Measurements from ENCODE around the gene MAML3.

The MAML3 gene

DNA sequence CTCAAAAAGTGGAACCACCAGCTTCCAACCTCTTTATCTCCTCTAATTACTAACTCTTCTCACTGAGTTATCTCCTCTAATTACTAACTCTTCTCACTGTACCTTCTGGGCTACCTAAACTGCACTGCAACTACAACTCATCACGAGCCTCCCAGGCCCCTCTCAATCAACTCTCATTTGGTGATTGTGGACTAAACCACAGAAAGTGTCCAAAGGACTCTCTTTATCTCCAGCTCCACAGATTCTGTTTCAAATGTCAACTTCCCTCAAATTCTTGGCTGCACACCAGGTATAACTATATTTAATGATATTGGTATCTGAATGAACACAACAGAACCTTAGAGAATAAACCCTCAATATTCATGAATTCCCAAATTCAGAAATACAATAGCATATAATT, 182.9 kb downstream of the MAML3 start:
- Histone ChIP-seq H3K36me3 (ENCODE audit: insufficient read depth, low read length) (no peaks in the 10 kb centered on the region), H3K9ac (ENCODE audit: low read depth, low read length) (no peak overlapping the region), H3K9me3 (ENCODE audit: control insufficient read depth, insufficient read depth, low read length) (no peaks in the 10 kb centered on the region), H3K4me1 (ENCODE audit: insufficient read depth, low read length) (no peaks in the 10 kb centered on the region)

DNA sequence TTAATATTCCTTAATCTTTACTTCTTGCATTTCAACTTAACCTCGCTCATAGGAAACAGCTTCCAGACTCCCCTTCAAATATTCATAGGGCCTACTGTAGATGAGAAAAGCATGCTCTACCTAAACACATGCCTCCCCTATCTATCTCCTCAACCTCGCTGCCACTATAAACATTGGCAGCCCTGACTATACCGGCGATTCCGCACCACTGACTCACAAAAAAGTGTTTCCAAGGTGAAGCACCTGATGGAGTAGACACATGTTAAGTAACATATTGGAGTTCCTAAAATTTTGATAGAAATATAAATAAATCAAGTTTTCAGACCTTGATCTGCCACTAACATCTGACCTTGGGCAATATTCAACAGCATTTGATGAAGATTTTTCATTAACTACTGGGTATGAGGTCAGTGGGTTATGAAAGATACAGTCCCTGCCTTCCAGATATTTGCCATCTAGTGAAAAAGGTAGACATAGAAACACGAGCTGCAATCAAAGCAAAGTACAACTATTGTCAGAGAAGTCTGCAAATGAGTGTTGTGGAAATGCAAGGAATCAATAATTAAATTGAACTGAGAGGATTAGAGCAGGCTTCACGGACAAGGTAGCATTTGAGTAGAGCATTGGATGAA, 184.2 kb downstream of the MAML3 start:
- no peak overlapping the region for H3K9ac ChIP-seq (ENCODE audit: low read depth, low read length)
- H3K9me3 ChIP-seq (ENCODE audit: control insufficient read depth, insufficient read depth, low read length) = no peaks in the 10 kb centered on the region
- H3K36me3 ChIP-seq (ENCODE audit: insufficient read depth, low read length) = no peaks in the 10 kb centered on the region
- no peaks in the 10 kb centered on the region for H3K4me1 ChIP-seq (ENCODE audit: insufficient read depth, low read length)

DNA sequence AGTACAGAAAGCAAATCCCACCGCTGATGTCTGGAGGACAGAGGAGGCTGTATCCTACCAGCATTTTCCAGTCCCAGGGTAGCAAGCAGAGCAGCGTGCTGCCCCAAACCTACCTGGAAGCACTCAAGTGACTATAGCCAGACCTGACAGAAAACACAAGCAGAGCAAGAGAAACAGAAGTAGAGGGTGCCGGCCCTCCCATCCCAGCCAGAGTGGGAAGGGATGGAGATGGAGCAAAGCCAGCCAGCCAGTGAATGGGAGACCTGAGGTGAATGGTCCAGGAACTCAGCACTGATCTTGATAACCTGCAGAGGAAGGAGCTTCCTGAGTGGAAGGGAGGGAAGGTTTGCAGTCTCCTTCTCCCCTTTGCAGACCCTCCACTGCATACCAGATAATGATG, 185.2 kb downstream of the MAML3 start:
- no peaks in the 10 kb centered on the region for H3K36me3 ChIP-seq (ENCODE audit: insufficient read depth, low read length)
- no peaks in the 10 kb centered on the region for H3K4me1 ChIP-seq (ENCODE audit: insufficient read depth, low read length)
- no peak overlapping the region for H3K9ac ChIP-seq (ENCODE audit: low read depth, low read length)
- no peaks in the 10 kb centered on the region for H3K9me3 ChIP-seq (ENCODE audit: control insufficient read depth, insufficient read depth, low read length)

DNA sequence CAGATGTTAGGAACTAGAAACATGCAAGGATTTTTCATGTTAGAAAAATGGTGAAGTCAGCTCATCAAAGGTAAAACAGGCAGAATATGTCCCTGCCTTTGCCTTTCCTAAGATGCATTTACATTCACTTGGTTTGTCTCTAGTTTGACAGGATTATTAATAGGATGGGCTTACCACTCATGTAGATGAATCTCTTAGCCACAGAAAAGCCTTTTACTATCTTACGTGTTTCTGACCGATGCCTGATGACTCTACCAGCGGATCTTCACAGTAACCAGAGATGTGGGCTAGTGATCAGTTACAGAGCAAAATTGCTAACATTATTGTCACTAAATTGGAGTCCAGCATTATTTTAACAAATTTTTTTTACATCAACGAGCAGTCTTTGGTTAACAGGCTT, 187.6 kb downstream of the MAML3 start:
- H3K4me1 ChIP-seq (ENCODE audit: insufficient read depth, low read length) = no peaks in the 10 kb centered on the region

DNA sequence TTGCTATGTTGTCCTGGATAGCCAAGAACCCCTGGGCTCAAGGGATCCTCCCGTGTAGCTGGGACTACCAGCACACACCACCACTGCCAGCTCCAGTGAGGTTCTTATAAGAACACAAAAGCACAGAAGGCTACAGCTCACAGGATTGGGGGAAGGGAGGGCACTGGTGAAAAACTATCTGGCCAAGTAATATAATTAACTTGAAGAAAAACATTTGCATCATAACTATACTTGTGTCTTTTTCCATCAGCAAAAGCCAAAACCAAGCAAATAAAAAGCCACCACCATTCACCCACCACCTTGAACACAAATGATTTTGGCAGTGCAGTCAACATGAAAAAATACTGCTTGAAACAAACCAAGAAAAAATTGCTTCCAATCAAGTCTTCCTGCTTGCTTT, 188.2 kb downstream of the MAML3 start:
- no peaks in the 10 kb centered on the region for H3K9me3 ChIP-seq (ENCODE audit: control insufficient read depth, insufficient read depth, low read length)
- no peak overlapping the region for H3K9ac ChIP-seq (ENCODE audit: low read depth, low read length)
- H3K4me1 ChIP-seq (ENCODE audit: insufficient read depth, low read length) = no peaks in the 10 kb centered on the region
- H3K36me3 ChIP-seq (ENCODE audit: insufficient read depth, low read length) = no peaks in the 10 kb centered on the region

More for the DNA sequence above, 187.6 kb downstream of the MAML3 start:
- no peak overlapping the region for H3K9ac ChIP-seq (ENCODE audit: low read depth, low read length)
- no peaks in the 10 kb centered on the region for H3K36me3 ChIP-seq (ENCODE audit: insufficient read depth, low read length)
- H3K9me3 ChIP-seq (ENCODE audit: control insufficient read depth, insufficient read depth, low read length) = no peaks in the 10 kb centered on the region

DNA sequence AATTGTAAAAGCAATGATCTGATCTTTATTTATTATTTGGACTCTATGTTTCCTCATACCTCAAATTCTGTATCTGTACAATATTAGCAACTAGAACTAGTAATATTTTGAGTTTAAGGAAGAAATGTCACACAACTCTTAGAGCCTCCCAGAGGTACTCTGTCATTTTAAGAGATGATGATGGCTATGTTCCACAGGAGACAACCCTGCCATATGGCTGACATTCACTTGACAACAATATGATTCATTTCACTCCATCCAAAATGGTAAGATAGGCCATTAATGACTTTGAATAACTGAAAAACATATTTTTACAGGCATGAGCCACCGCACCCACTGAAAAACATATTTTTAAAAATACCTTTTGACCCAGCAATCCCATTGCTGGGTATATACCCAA, 190.3 kb downstream of the MAML3 start:
- H3K4me1 ChIP-seq (ENCODE audit: insufficient read depth, low read length) = no peaks in the 10 kb centered on the region
- no peak overlapping the region for H3K9ac ChIP-seq (ENCODE audit: low read depth, low read length)
- H3K9me3 ChIP-seq (ENCODE audit: control insufficient read depth, insufficient read depth, low read length) = no peaks in the 10 kb centered on the region
- H3K36me3 ChIP-seq (ENCODE audit: insufficient read depth, low read length) = no peaks in the 10 kb centered on the region

GRCh38 chr4:139962130-139962684, 191.8 kb downstream of the MAML3 start:
- no peak overlapping the region for H3K9ac ChIP-seq (ENCODE audit: low read depth, low read length)
- H3K36me3 ChIP-seq (ENCODE audit: insufficient read depth, low read length) = no peaks in the 10 kb centered on the region
- no peaks in the 10 kb centered on the region for H3K9me3 ChIP-seq (ENCODE audit: control insufficient read depth, insufficient read depth, low read length)
- H3K4me1 ChIP-seq (ENCODE audit: insufficient read depth, low read length) = no peaks in the 10 kb centered on the region

GRCh38 chr4:139961344-139961946, 192.5 kb downstream of the MAML3 start:
- H3K9ac ChIP-seq (ENCODE audit: low read depth, low read length) = no peak overlapping the region
- H3K36me3 ChIP-seq (ENCODE audit: insufficient read depth, low read length) = no peaks in the 10 kb centered on the region
- no peaks in the 10 kb centered on the region for H3K9me3 ChIP-seq (ENCODE audit: control insufficient read depth, insufficient read depth, low read length)
- H3K4me1 ChIP-seq (ENCODE audit: insufficient read depth, low read length) = no peaks in the 10 kb centered on the region

DNA sequence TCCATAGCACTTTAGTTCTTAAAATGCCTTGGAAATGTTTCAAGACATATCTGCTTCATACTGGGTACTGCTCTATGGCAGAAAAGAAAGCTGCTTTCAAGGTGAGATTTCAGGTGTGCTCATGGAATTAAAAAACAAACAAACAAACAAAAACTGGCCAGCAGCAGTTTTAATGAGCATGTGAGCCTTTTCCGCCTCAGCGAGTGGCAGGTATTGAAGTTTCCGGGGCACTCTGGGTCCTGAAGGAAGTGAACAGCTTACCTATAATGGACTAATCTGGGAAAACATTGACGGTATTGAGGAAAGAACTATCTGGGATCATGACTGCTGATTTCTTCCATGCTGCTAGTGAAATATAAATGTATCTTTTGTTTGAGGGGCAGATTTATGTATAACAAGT, 194.6 kb downstream of the MAML3 start:
- Histone ChIP-seq H3K9ac (ENCODE audit: low read depth, low read length) (no peak overlapping the region), H3K9me3 (ENCODE audit: control insufficient read depth, insufficient read depth, low read length) (no peaks in the 10 kb centered on the region), H3K36me3 (ENCODE audit: insufficient read depth, low read length) (no peaks in the 10 kb centered on the region), H3K4me1 (ENCODE audit: insufficient read depth, low read length) (no peaks in the 10 kb centered on the region)

DNA sequence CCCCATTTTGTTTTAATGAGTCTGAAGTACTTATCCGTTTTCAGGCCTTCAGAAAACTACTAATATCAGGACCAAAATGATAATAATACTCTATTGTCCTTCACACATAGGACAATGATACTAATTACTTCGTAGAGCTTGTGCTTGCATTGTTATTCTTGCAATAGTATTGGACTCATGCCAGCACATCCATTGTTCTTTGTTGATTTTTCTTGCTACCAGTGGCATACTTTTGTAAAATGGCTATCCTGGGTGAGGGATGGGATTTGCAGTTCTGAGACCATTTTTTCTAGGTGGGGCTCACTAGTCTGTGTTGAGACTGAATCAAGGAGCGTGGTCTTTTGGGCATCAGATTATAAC, 195.3 kb downstream of the MAML3 start:
- Histone ChIP-seq H3K36me3 (ENCODE audit: insufficient read depth, low read length) (no peaks in the 10 kb centered on the region), H3K9me3 (ENCODE audit: control insufficient read depth, insufficient read depth, low read length) (no peaks in the 10 kb centered on the region)

DNA sequence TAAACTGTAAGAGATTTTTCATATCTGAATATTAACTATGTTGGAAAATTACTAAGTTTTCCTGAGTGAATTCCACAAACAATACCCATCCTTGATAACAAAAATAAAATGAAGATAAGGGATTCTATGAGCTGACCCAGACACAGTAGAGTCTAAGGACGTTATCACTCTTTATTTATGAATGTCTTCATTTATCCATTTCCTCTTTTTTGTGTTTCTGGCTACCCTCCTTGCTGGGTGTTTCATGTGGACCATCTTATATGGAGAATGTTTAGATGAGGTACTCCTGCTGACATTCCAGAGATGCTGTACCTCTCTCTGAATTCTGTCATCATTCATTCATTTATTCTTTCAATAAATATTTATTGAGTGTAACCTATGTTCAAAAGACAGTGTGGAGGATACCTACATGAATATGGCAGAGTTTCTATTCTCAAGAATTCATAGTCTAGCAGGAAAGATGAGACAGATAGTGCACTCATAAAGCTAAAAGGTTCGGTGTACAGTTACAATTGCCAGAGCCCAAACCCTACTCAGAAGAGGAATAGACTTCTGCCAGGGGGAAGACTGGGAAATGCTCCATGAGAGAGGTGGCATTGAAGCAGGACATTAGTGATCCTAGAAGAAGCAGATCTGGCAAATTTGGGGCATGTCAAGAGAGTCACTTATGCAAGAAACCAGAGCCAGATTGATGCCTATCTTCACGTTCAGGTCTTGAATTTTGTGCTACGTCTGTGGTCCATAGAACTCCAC, 195.8 kb downstream of the MAML3 start:
- H3K4me1 ChIP-seq (ENCODE audit: insufficient read depth, low read length) = no peaks in the 10 kb centered on the region
- no peaks in the 10 kb centered on the region for H3K36me3 ChIP-seq (ENCODE audit: insufficient read depth, low read length)

More for the DNA sequence above, 195.3 kb downstream of the MAML3 start:
- Histone ChIP-seq H3K9ac (ENCODE audit: low read depth, low read length) (no peak overlapping the region), H3K4me1 (ENCODE audit: insufficient read depth, low read length) (no peaks in the 10 kb centered on the region)

DNA sequence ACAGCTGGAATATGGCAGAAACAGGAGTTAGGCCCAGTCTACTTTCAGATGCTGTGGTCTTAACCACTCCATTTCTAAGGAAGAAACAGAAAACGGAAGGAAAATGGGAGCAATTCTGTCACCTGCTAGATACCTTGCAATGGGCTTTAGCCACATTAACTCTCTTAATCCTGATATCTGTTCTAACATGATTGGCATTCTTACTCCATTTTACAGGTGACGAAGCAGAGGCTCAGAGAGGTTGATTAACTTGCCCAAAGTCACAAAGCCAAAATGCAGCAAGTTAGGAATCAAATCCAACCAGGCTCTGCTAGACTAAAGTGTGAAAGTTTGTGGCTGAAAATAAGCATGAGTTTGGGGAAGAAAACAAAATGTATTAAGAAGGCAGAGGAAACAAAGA, 196.9 kb downstream of the MAML3 start:
- H3K4me1 ChIP-seq (ENCODE audit: insufficient read depth, low read length) = no peaks in the 10 kb centered on the region
- no peaks in the 10 kb centered on the region for H3K36me3 ChIP-seq (ENCODE audit: insufficient read depth, low read length)

More for the DNA sequence above, 195.8 kb downstream of the MAML3 start:
- Histone ChIP-seq H3K9me3 (ENCODE audit: control insufficient read depth, insufficient read depth, low read length) (no peaks in the 10 kb centered on the region), H3K9ac (ENCODE audit: low read depth, low read length) (no peak overlapping the region)

GRCh38 chr4:139956507-139957017, 197.4 kb downstream of the MAML3 start:
- Histone ChIP-seq H3K4me1 (ENCODE audit: insufficient read depth, low read length) (no peaks in the 10 kb centered on the region), H3K9me3 (ENCODE audit: control insufficient read depth, insufficient read depth, low read length) (no peaks in the 10 kb centered on the region), H3K36me3 (ENCODE audit: insufficient read depth, low read length) (no peaks in the 10 kb centered on the region), H3K9ac (ENCODE audit: low read depth, low read length) (no peak overlapping the region)

More for the DNA sequence above, 196.9 kb downstream of the MAML3 start:
- Histone ChIP-seq H3K9me3 (ENCODE audit: control insufficient read depth, insufficient read depth, low read length) (no peaks in the 10 kb centered on the region), H3K9ac (ENCODE audit: low read depth, low read length) (no peak overlapping the region)

DNA sequence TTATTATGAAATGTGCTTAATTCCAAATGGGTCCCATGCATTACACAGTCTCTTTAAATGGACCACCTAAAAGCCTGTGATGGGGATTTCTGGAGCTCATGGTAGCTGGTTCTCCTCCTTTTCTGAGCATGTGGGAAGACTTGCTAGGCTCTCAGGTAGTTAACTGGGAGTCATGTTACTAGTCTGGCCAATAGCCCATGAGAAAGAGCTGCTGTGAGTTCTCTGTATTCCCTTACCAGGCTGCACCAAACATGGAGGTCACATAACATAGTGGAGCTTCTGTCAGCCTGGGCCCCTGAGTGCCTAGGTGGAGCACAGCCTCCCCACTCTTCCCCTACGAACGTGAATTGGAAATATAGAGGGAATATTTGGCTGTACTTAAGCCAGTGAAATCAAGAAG, 198.4 kb downstream of the MAML3 start:
- Histone ChIP-seq H3K9me3 (ENCODE audit: control insufficient read depth, insufficient read depth, low read length) (no peaks in the 10 kb centered on the region), H3K36me3 (ENCODE audit: insufficient read depth, low read length) (no peaks in the 10 kb centered on the region), H3K9ac (ENCODE audit: low read depth, low read length) (no peak overlapping the region), H3K4me1 (ENCODE audit: insufficient read depth, low read length) (no peaks in the 10 kb centered on the region)
